T-helper 2 cell (primary cell): ENCODE results near the gene SAMMSON.

ENCODE experiments used
- DNase-seq, 5 experiments: peaks; one replicate each; pipeline versions ENCODE4 v3.0.0 to v3.0.0-alpha.2; 2012 to 2022
- total RNA-seq, 2 donors: gene quantifications; one replicate each; lab custom pipeline; 2026; lab: John Stamatoyannopoulos, UW

Gene SAMMSON
- 0 reads per million in 2 donors for total RNA-seq

GRCh38 chr3:69999140-70000027 lies at the start of gene SAMMSON:
Gene SAMMSON, plus strand, starts transcription at chr3:69999733.
- no peak for DNase-seq

GRCh38 chr3:69951616-69952015 lies 47.9 kb upstream of the SAMMSON start:
- DNase-seq = no peak

GRCh38 chr3:69959581-69959980 lies 40.0 kb upstream of the SAMMSON start:
- no peak for DNase-seq

DNA sequence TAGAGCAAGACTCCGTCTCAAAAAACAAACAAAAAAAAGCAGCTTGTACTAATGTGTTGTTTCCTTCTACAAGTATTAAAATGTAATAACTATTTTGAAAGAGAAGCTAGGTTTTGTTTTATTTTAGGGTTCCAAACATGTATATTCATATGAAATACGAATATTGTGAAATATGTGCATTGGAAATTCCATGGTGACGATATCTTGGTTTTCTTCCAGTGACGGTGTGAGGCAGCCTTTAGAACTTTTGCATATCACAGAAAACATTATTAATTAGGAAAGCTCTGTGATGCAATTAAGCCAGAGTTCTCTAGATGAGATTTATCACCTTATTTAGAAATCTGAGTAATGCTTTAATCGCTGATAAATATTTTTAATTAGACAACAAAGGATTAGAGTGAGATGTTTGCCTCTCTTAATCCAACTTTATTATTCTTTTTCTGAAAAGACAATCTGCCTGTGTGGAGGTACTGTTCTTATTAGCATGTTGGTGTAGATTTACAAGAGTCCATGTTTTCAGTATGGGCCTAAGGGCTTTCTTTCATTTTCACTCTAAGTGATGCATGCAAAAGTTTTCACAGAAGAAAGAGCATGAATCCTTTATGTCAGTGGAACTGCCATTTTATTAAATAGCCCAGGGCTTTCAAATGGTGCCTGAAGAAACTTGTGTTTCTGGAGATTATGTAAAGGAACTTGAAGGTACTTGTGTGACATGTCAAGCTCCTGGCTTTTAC lies 37.7 kb upstream of the SAMMSON start:
- no peak for DNase-seq

- no peak for DNase-seq
Measured at GRCh38 chr3:69963643-69964042, 35.9 kb upstream of the SAMMSON start.

DNA sequence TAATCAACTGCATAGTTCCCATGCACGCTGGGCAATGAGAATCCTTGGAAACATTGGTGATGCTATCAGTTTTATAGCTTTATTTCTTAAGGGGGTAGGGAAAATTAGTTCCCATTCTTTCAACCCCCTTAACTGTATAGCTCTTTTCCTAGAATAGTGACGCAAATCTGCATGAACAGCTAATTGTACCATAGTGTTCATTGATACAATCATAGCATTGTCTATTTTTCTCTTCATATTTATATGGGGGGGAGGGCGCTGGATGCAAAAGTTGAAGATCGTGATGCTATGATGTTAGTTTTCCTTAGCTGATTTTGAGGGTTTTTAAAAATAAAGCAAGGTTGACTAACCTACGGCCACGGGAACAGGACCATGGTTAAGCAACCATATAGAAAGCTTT lies 32.4 kb upstream of the SAMMSON start:
- no peak for DNase-seq

GRCh38 chr3:69970827-69971226 lies 28.7 kb upstream of the SAMMSON start:
- DNase-seq = no peak

- DNase-seq = no peak
Measured at GRCh38 chr3:69972672-69973071, 26.9 kb upstream of the SAMMSON start.

DNA sequence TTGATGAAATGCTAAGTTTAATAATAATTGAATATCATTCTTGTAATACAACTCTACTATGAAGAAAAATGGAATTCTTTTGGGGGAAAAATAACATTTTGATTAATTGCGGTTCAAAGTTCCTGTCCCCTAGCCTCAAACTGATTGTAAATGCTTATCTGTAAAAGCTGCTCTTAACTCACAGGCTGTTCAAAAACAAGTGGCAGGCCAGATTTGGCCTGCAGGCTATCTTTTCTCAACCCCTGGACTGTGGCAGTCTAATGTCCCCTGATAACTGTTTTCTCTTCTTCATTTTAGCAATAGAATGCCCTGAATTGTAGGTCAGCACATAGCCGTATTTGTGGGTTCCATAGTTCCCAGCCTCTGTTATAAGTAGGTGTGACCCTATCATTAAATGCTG lies 23.5 kb upstream of the SAMMSON start:
- DNase-seq = no peak

DNA sequence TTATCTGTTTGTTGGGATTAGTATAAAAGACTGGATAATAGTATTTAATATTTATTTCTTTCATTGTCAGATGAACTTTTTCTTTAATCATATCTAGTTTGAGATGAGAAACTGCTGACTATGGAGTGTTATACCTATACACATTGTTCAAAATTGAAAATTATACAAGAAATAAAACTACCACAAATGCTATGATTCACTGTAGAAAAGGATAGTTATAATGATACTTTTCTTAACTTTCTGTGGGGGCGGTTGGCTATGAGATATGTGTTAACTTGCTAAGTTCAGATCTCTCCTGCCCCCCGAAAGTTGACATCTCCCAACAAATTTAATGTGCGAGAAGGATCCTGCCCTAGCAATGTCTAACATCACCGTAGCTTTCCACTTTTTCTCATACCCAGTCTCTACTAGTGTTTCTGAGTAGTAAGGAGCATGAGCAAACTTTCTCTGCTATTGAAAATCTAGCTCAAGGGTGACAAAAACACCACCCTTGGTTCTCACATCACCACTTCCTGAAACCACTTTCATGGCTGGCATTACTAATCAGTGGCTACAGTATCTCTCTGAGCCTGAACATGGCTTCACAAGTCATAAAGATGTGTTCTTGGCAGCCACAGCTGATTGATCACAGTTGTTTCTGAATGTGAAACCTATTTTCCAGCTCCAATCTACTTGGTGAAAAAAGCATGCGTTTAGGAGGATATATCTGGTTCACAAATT lies 15.8 kb upstream of the SAMMSON start:
- no peak for DNase-seq

GRCh38 chr3:69985266-69985665 lies 14.3 kb upstream of the SAMMSON start:
- DNase-seq = no peak

DNA sequence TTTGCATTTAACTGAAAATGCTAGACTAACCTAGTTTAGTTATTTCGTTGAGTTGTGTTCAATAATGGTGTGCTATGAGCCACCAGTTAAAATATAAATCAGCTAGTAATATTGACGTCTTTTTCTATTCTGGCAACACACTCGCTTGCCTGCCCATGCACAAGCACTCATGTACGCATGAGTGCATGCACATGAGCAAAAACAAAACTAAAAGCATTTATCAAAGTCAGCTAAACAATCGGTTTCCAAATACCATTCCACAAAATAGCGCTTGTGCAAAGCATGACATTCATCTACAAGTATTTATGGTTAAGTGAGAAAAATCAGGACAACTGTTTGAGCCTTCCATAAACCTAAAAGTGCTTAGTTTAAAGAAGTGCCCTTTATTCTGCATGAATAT lies 13.1 kb upstream of the SAMMSON start:
- no peak for DNase-seq

DNA sequence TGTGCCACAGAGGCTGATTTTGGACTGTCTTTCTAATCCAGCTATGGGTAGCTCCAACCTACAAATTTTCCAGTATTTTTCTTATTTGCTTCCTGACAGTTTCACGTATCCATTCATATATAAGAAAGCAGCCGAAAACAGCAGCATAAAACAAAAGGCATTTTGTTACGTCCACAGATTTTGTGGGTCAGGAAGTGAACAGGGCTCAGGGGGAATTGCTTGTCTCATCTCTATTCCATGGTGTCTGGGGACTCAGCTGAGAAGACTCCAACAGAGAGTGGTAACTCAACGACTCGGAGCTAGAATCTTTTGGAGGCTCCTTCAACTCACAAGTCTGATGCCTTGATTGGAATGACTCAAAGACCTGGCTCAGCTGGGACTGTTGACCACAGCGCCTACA lies 11.7 kb upstream of the SAMMSON start:
- DNase-seq = no peak

GRCh38 chr3:69993757-69994156 lies 5.8 kb upstream of the SAMMSON start:
- no peak for DNase-seq

DNA sequence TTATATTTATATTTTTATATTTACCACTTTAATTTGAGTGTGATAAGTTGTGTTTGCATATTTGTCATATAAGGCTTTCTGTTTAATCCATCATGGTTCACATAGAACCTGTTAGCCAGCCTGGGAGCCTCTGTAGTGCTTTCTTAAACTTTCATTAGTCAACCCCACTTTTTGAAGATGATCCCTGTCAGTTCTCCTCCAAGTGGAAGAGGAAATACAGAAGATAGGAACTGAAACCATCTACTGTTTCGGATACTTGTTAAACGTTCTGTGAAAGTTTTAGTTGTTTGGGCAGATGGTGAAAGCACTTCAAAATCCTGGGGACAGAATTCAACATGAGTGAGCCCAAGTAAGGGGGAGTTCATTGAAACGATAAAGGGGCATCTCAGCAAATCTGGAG lies 4.6 kb upstream of the SAMMSON start:
- no peak for DNase-seq

DNA sequence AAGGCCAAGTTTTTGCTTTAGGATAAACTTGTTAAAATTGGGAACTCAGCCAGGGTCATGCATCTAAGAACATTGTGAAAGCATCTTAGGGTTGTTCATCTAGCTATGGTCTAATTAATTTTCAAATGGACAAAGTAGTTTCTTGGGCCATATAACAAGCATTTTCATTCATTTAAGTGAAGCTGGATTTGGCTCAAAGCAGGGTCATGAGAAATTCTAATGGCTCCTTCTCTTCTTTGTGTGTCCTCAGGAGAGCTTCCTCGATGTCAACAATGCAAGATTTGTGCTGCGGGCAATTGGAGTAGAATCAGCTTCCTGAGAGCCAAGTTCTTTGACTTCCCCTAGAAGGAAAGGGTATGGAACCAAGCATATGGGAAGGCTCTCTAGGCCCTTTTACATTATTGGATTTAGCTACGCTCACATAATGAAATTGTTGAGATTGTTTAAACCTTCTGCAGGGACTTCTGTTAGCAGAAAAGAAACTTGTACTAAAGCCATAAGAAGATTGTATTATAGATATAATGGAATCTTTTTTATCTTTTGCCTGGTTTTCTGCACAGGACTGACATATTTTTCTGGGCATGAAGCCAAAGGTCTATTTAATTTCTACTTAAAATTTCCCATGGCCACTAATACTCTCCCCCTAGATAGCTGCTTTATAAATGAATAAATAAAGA lies 1.8 kb upstream of the SAMMSON start:
- DNase-seq = no peak

GRCh38 chr3:69998759-69999139 lies 784 bp upstream of the SAMMSON start:
- no peak for DNase-seq

GRCh38 chr3:70000028-70000410 lies 486 bp downstream of the SAMMSON start:
- DNase-seq = no peak

DNA sequence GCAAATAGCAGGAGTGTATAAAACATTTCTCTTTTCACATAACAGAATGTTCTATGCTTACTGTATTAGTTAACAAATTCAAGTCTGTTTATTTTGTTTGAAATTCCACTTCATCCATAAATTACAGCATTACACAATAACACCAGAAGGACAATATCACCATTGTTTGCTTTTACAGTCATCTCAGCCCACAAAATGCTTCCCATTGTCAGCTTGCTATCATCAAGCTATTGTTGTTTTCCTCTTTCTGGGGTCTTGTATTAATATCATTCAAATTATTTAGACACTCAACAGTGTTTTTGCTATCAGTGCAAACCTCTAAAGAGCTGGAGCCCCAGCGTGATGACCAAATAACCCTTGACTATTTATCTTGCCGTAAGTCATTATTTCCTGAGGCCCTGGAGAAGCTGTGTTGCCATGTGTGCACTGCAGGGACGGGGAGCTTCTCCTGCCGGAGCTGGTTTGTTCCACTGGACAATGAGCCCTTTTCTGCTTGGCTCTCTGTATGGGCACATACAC lies 1.1 kb downstream of the SAMMSON start:
- no peak for DNase-seq

- no peak for DNase-seq
Measured at GRCh38 chr3:70003119-70003518, 3.6 kb downstream of the SAMMSON start.

DNA sequence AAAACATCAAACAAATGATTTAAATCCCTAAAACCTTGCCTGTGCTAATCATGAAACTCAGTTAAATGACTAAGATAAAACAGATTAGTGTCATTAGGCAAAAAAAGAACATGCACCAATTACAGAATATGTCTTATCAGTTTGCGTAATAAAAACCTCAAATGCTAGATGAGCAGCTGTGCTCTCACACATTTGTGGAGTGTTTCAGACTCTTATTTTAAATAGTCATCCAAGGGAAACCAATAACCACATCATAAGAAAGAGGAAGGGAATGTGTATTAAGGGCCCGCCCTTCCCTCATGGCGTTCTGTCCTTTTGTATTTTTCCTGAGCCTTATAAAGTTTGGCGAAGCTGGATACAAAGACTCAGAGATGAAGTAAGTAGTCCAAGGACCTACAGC lies 6.6 kb downstream of the SAMMSON start:
- no peak for DNase-seq

- no peak for DNase-seq
Measured at GRCh38 chr3:70010346-70010745, 10.8 kb downstream of the SAMMSON start.

DNA sequence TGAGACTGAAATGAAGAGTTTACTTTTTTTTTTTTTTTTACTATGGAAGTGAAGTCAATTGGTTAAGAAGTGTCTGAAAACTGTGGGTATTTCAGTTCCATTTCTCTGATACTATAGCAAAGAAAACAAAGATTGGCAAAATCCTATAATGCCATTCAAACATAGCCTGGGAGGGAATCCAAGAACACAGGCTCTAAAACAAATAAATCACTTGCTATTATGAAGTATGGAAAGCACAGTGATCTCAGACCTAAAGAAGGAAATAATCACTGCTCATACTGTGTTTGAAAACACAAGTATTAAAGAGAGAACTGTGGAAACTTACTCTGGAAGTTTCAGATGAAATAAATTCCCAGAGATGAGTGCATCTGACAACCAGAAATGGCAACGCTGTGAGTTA lies 12.0 kb downstream of the SAMMSON start:
- DNase-seq = no peak
